Liver (tissue), 9 donors: ENCODE measurements around the gene MTF1. TPM values are rescaled to one million over a fixed set of nuclear protein-coding genes. Genes with fewer than 3 reads are reported as not detected.

Experiments used
- DNase-seq: peaks from one replicate; pipeline ENCODE4 v3.0.0-alpha.2; 2017; ENCODE audit warnings: low spot score
- H3K27ac ChIP-seq, 2 donors: one replicate each; pipeline ENCODE4 v1.7.0; 2013; ENCODE audit warnings: inconsistent platforms in 2 of 2, low read length in 2 of 2, control low read depth in 1 of 2, low read depth in 1 of 2, mild to moderate bottlenecking in 1 of 2
- H3K27me3 ChIP-seq, 4 donors: one replicate each; pipeline versions ENCODE4 v1.6.1 to v1.7.0; 2013; ENCODE audit warnings: low read length in 3 of 4, inconsistent platforms in 1 of 4, mild to moderate bottlenecking in 1 of 4, moderate library complexity in 1 of 4; ENCODE audit not compliant: control insufficient read depth in 4 of 4, insufficient read depth in 4 of 4
- H3K36me3 ChIP-seq, 4 donors: one replicate each; pipeline versions ENCODE4 v1.6.1 to v1.7.0; 2013; ENCODE audit warnings: low read length in 3 of 4, mild to moderate bottlenecking in 3 of 4, low read depth in 1 of 4, moderate library complexity in 1 of 4; ENCODE audit not compliant: control insufficient read depth in 4 of 4, insufficient read depth in 3 of 4
- H3K4me1 ChIP-seq, 4 donors: one replicate each; pipeline versions ENCODE4 v1.6.1 to v1.7.0; 2013; ENCODE audit warnings: low read length in 3 of 4, mild to moderate bottlenecking in 3 of 4, moderate library complexity in 1 of 4; ENCODE audit not compliant: control insufficient read depth in 4 of 4, insufficient read depth in 4 of 4
- H3K4me3 ChIP-seq, 3 donors: one replicate each; pipeline versions ENCODE4 v1.6.1 to v1.7.0; 2013; ENCODE audit warnings: low read length in 3 of 3, control low read depth in 1 of 3, low read depth in 1 of 3, mild to moderate bottlenecking in 1 of 3
- H3K9ac ChIP-seq, 2 donors: one replicate each; pipeline ENCODE4 v1.7.0; 2013; ENCODE audit warnings: low read length in 2 of 2, mild to moderate bottlenecking in 2 of 2, moderate library complexity in 2 of 2, control low read depth in 1 of 2, low read depth in 1 of 2
- H3K9me3 ChIP-seq, 4 donors: one replicate each; pipeline versions ENCODE4 v1.6.1 to v1.7.0; 2013; ENCODE audit warnings: low read length in 3 of 4; ENCODE audit not compliant: control insufficient read depth in 4 of 4
- ATF3 ChIP-seq: IDR thresholded peaks from 2 replicates; pipeline ENCODE4 v1.6.1; 2016; ENCODE audit warnings: antibody characterized with exemption
- CTCF ChIP-seq: fragments of 150-350 bp; IDR thresholded peaks from 2 replicates; pipeline ENCODE4 v1.5.1; 2017; ENCODE audit warnings: improper control_type of control experiment, low read depth, low read length; ENCODE audit not compliant: missing input control
- EGR1 ChIP-seq, 2 donors: IDR thresholded peaks; 2 replicates each; pipeline ENCODE4 v1.6.1; 2016 to 2018; ENCODE audit warnings: antibody characterized with exemption in 2 of 2, low read depth in 2 of 2
- FOXA1 ChIP-seq: IDR thresholded peaks from 2 replicates; pipeline ENCODE4 v1.6.1; 2016; ENCODE audit warnings: antibody characterized with exemption
- FOXA2 ChIP-seq: IDR thresholded peaks from 2 replicates; pipeline ENCODE4 v1.6.1; 2016; ENCODE audit warnings: antibody characterized with exemption
- GABPA ChIP-seq, 2 donors: IDR thresholded peaks in 1 of 2; conservative IDR thresholded peaks in 1 of 2; 2 replicates each; pipeline ENCODE4 v1.6.1; 2016; ENCODE audit warnings: antibody characterized with exemption in 2 of 2, mild to moderate bottlenecking in 1 of 2, moderate library complexity in 1 of 2
- HNF4A ChIP-seq, 2 donors: conservative IDR thresholded peaks; 2 replicates each; pipeline ENCODE4 v1.6.1; 2016; ENCODE audit warnings: antibody characterized with exemption in 2 of 2, mild to moderate bottlenecking in 2 of 2
- HNF4G ChIP-seq: IDR thresholded peaks from 2 replicates; pipeline ENCODE4 v1.6.1; 2016; ENCODE audit warnings: antibody characterized with exemption
- JUND ChIP-seq, 2 donors: IDR thresholded peaks; 2 replicates each; pipeline ENCODE4 v1.6.1; 2016; ENCODE audit warnings: antibody characterized with exemption in 2 of 2
- MAX ChIP-seq: IDR thresholded peaks from 2 replicates; pipeline ENCODE4 v1.6.1; 2016; ENCODE audit warnings: antibody characterized with exemption
- NR2F2 ChIP-seq: IDR thresholded peaks from 2 replicates; pipeline ENCODE4 v1.6.1; 2016; ENCODE audit warnings: antibody characterized with exemption
- RAD21 ChIP-seq, 2 donors: IDR thresholded peaks; 2 replicates each; pipeline ENCODE4 v1.6.1; 2016; ENCODE audit warnings: antibody characterized with exemption in 2 of 2, mild to moderate bottlenecking in 2 of 2
- REST ChIP-seq: IDR thresholded peaks from 2 replicates; pipeline ENCODE4 v1.6.1; 2016; ENCODE audit warnings: antibody characterized with exemption, mild to moderate bottlenecking
- RXRA ChIP-seq, 2 donors: IDR thresholded peaks; 2 replicates each; pipeline ENCODE4 v1.6.1; 2017 to 2018; ENCODE audit warnings: antibody characterized with exemption in 2 of 2, mild to moderate bottlenecking in 1 of 2
- SP1 ChIP-seq: IDR thresholded peaks from 2 replicates; pipeline ENCODE4 v1.6.1; 2018; ENCODE audit warnings: antibody characterized with exemption, mild to moderate bottlenecking
- TAF1 ChIP-seq: conservative IDR thresholded peaks from 2 replicates; pipeline ENCODE4 v1.6.1; 2016; ENCODE audit warnings: antibody characterized with exemption, mild to moderate bottlenecking
- YY1 ChIP-seq: IDR thresholded peaks from 2 replicates; pipeline ENCODE4 v1.6.1; 2016; ENCODE audit warnings: antibody characterized with exemption, mild to moderate bottlenecking
- ZBTB33 ChIP-seq: IDR thresholded peaks from 2 replicates; pipeline ENCODE4 v1.6.1; 2016; ENCODE audit warnings: antibody characterized with exemption
- WGBS: extraction: QIAGEN DNeasy Blood & Tissue Kit; methylation state at CpG from one replicate; pipeline ENCODE4 v1.1.7; 2013; 5-methylcytosine and 5-hydroxymethylcytosine counted together
- polyA plus RNA-seq, 2 donors: library from polyadenylated mRNA; stranded (reverse) in 1 of 2; unstranded in 1 of 2; fragments of 200-250 nt in 1 of 2; fragments of >200 nt in 1 of 2; fragmentation: Nextera tagmentation in 1 of 2; extraction: Ambion mirVana in 1 of 2; gene quantifications; one replicate each; pipeline versions ENCODE4 v1.2.1 to v1.2.3, GENCODE V29; 2013 to 2015
- total RNA-seq, 2 donors: library from RNA; depleted of rRNA; stranded (reverse); fragments of >200 nt; gene quantifications; one replicate each; pipeline ENCODE4 v1.2.3, GENCODE V29; 2014
- donor health status: healthy.
- donor health status: healthy.
- donor health status: healthy.
- donor health status: healthy.
- donor health status: healthy.

MTF1 gene
- total and polyA plus RNA-seq, 4 donors: 2.3 to 3.3 (median 3.0) TPM

- DNase-seq: no peak
- H3K27ac ChIP-seq: no peak overlapping the region
- WGBS: 48% methylated on average over 3 of the region's 3 CpGs
These were observed 2.9 kb upstream of the MTF1 start for GRCh38 chr1:37862330-37862729.

GRCh38 chr1:37861151-37861550 is 1.8 kb upstream of the MTF1 start:
- H3K27ac ChIP-seq: no peak overlapping the region
- H3K4me3 ChIP-seq: no peak overlapping the region
- peaks cover 3 to 44% (median 27%) of the 10 kb centered on the region in 4 donors for H3K36me3 ChIP-seq
- H3K4me1 ChIP-seq: peaks cover 3 to 20% (median 17%) of the 10 kb centered on the region in 4 donors
- H3K9ac ChIP-seq: no peak overlapping the region
- H3K27me3 ChIP-seq: no peaks in the 10 kb centered on the region
- WGBS: 93% methylated on average over 4 of the region's 4 CpGs
- TF ChIP-seq MAX (no peak), EGR1 (IDR thresholded peaks at IDR 0.05; ENCODE audit: low read depth in 2 of 2) (no peak), ZBTB33 (no peak), HNF4A (conservative IDR thresholded peaks at IDR 0.05) (no peak), FOXA1 (no peak), REST (no peak), RXRA (IDR thresholded peaks at IDR 0.05) (no peak), CTCF (no peak), NR2F2 (no peak), SP1 (no peak), HNF4G (no peak), ATF3 (no peak), YY1 (no peak), FOXA2 (no peak), GABPA (IDR thresholded peaks at IDR 0.05 in 1 of 2, conservative IDR thresholded peaks at IDR 0.05 in 1 of 2) (no peak), JUND (IDR thresholded peaks at IDR 0.05) (no peak), TAF1 (no peak), RAD21 (IDR thresholded peaks at IDR 0.05) (no peak)
- H3K9me3 ChIP-seq: no peaks in the 10 kb centered on the region
- DNase-seq: no peak

More at GRCh38 chr1:37862330-37862729, 2.9 kb upstream of the MTF1 start:
- Histone ChIP-seq H3K27me3 (no peaks in the 10 kb centered on the region), H3K9me3 (no peaks in the 10 kb centered on the region), H3K36me3 (peaks cover 3 to 52% (median 31%) of the 10 kb centered on the region in 4 donors), H3K4me1 (peaks cover 3 to 20% (median 17%) of the 10 kb centered on the region in 4 donors), H3K4me3 (no peak overlapping the region), H3K9ac (no peak overlapping the region)
- TF ChIP-seq FOXA1 (no peak), NR2F2 (no peak), RXRA (IDR thresholded peaks at IDR 0.05) (peak in 1 of 2 donors; percentile 26)
